GM12878 (cell line): ENCODE data around the gene PRKCE. TPM values are rescaled to one million over a fixed set of nuclear protein-coding genes. Genes with fewer than 3 reads are reported as not detected.

Experiments used
- BACH1 ChIP-seq: fragments of 450-650 bp; IDR thresholded peaks from 2 replicates; pipeline ENCODE4 v1.6.1; 2017; ENCODE audit warnings: mild to moderate bottlenecking, borderline replicate concordance
- BRCA1 ChIP-seq: IDR thresholded peaks from 2 replicates; pipeline ENCODE4 v1.6.1; 2011; ENCODE audit warnings: low read depth, low read length, improper control_type of control experiment
- ESRRA ChIP-seq: IDR thresholded peaks from 2 replicates; pipeline ENCODE4 v1.6.1; 2012; ENCODE audit warnings: mild to moderate bottlenecking, low read length, improper control_type of control experiment
- IKZF2 ChIP-seq, 2 experiments: fragments of 450-650 bp; IDR thresholded peaks; 2 replicates each; pipeline ENCODE4 v1.6.1; 2017; ENCODE audit warnings: mild to moderate bottlenecking in 2 of 2, moderate library complexity in 2 of 2
- NFXL1 ChIP-seq: fragments of 450-650 bp; IDR thresholded peaks from 2 replicates; pipeline ENCODE4 v1.6.1; 2017; ENCODE audit warnings: antibody characterized with exemption, mild to moderate bottlenecking, borderline replicate concordance
- RAD51 ChIP-seq: fragments of 450-650 bp; IDR thresholded peaks from 2 replicates; pipeline ENCODE4 v1.6.1; 2016; ENCODE audit warnings: moderate library complexity, mild to moderate bottlenecking, inconsistent platforms
- SREBF2 ChIP-seq: IDR thresholded peaks from 2 replicates; pipeline ENCODE4 v1.6.1; 2012; ENCODE audit warnings: mild to moderate bottlenecking, low read length
- TCF12 ChIP-seq: IDR thresholded peaks from 2 replicates; pipeline ENCODE4 v1.6.1; 2011; ENCODE audit warnings: low read depth, mild to moderate bottlenecking, low read length
- TCF7 ChIP-seq: IDR thresholded peaks from 2 replicates; pipeline ENCODE4 v1.6.1; 2014; ENCODE audit warnings: antibody characterized with exemption, borderline replicate concordance
- ZNF217 ChIP-seq: fragments of 450-650 bp; IDR thresholded peaks from 2 replicates; pipeline ENCODE4 v1.6.1; 2017; ENCODE audit warnings: antibody characterized with exemption, mild to moderate bottlenecking
- polyA plus RNA-seq, 11 experiments: library from polyadenylated mRNA; depleted of rRNA in 4 of 11; unstranded in 6 of 11; stranded (reverse) in 5 of 11; fragments of >200 nt; fragmentation: Nextera tagmentation in 4 of 11; fragmentation: Illumina TruSeq in 1 of 11; extraction: Ambion mirVana in 4 of 11; extraction: Trizol in 1 of 11; gene quantifications; 1 replicate in 1 of 11; 2 replicates in 10 of 11; pipeline versions ENCODE4 v1.2.1 to v1.2.3, GENCODE V29; 2011 to 2016; ENCODE audit warnings: inconsistent platforms in 2 of 11, missing spikeins in 2 of 11, low read depth in 1 of 11
- total RNA-seq, 4 experiments: library from RNA; depleted of rRNA in 3 of 4; stranded (reverse); fragments of >200 nt in 3 of 4; fragmentation: Illumina TruSeq in 1 of 4; extraction: Trizol in 1 of 4; gene quantifications; 2 replicates each; pipeline versions ENCODE4 v1.2.1 to v1.2.3, GENCODE V29; 2013 to 2021
- TF ChIP-seq, protein P1 (sequence below): IDR thresholded peaks from 2 replicates; pipeline ENCODE4 v1.6.1; 2011; ENCODE audit warnings: borderline replicate concordance, low read depth, mild to moderate bottlenecking, moderate library complexity, low read length; ENCODE audit not compliant: insufficient read depth, poor library complexity, severe bottlenecking
- TF ChIP-seq, protein P2 (sequence below): IDR thresholded peaks from 2 replicates; pipeline ENCODE4 v1.6.1; 2012; ENCODE audit warnings: improper control_type of control experiment, low read depth, low read length; ENCODE audit not compliant: insufficient replicate concordance
- TF ChIP-seq, protein P3 (sequence below): fragments of 450-650 bp; formaldehyde crosslinking; IDR thresholded peaks from 2 replicates; pipeline ENCODE4 v1.4.0; 2020; ENCODE audit warnings: mild to moderate bottlenecking, moderate library complexity
- TF ChIP-seq, protein P4 (sequence below): fragments of 450-650 bp; formaldehyde crosslinking; IDR thresholded peaks from 2 replicates; pipeline ENCODE4 v1.4.0; 2022; ENCODE audit warnings: mild to moderate bottlenecking, moderate library complexity
- TF ChIP-seq, protein P5 (sequence below): fragments of 450-650 bp; conservative IDR thresholded peaks from 2 replicates; pipeline ENCODE4 v1.6.1; 2017; ENCODE audit warnings: mild to moderate bottlenecking, moderate library complexity

Gene PRKCE
- total and polyA plus RNA-seq, 10 of the 15 experiments (the other 5 are each of a cell fraction or from before 2014, with no cell fraction given): 2.6 to 28.2 (median 11.3) TPM

DNA sequence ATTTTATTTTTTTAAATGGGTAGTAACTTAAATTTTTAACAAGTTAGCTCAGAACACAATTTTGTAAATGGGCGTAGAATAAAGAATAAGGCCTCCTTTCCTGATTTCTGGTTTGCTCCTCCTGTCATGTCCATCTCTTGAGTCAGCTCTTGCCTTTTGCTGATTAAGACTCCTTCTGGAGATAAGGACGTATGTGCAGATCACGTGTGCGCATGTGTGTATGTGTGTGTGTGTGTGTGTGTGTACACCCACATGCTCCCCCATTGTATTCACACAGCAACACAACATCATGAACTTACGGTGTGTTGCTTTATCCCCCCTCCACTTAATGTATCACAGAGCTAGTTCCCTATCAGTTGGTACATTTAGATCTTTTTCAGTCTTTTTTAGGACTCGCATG is 182.9 kb downstream of the PRKCE start (continued):
- TF ChIP-seq, protein P1, sequence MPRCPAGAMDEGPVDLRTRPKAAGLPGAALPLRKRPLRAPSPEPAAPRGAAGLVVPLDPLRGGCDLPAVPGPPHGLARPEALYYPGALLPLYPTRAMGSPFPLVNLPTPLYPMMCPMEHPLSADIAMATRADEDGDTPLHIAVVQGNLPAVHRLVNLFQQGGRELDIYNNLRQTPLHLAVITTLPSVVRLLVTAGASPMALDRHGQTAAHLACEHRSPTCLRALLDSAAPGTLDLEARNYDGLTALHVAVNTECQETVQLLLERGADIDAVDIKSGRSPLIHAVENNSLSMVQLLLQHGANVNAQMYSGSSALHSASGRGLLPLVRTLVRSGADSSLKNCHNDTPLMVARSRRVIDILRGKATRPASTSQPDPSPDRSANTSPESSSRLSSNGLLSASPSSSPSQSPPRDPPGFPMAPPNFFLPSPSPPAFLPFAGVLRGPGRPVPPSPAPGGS: no peak
- TF ChIP-seq RAD51 (0 out of 2 replicates have a peak, but pooled peaks have one; percentile 58), ESRRA (no peak), SREBF2 (no peak), IKZF2 (IDR thresholded peaks at IDR 0.05) (no peak), NFXL1 (no peak), TCF12 (no peak), BRCA1 (no peak), ZNF217 (no peak), BACH1 (peak; percentile 59; the same call in 1 of the 2 replicates), TCF7 (no peak)
- TF ChIP-seq, protein P2, sequence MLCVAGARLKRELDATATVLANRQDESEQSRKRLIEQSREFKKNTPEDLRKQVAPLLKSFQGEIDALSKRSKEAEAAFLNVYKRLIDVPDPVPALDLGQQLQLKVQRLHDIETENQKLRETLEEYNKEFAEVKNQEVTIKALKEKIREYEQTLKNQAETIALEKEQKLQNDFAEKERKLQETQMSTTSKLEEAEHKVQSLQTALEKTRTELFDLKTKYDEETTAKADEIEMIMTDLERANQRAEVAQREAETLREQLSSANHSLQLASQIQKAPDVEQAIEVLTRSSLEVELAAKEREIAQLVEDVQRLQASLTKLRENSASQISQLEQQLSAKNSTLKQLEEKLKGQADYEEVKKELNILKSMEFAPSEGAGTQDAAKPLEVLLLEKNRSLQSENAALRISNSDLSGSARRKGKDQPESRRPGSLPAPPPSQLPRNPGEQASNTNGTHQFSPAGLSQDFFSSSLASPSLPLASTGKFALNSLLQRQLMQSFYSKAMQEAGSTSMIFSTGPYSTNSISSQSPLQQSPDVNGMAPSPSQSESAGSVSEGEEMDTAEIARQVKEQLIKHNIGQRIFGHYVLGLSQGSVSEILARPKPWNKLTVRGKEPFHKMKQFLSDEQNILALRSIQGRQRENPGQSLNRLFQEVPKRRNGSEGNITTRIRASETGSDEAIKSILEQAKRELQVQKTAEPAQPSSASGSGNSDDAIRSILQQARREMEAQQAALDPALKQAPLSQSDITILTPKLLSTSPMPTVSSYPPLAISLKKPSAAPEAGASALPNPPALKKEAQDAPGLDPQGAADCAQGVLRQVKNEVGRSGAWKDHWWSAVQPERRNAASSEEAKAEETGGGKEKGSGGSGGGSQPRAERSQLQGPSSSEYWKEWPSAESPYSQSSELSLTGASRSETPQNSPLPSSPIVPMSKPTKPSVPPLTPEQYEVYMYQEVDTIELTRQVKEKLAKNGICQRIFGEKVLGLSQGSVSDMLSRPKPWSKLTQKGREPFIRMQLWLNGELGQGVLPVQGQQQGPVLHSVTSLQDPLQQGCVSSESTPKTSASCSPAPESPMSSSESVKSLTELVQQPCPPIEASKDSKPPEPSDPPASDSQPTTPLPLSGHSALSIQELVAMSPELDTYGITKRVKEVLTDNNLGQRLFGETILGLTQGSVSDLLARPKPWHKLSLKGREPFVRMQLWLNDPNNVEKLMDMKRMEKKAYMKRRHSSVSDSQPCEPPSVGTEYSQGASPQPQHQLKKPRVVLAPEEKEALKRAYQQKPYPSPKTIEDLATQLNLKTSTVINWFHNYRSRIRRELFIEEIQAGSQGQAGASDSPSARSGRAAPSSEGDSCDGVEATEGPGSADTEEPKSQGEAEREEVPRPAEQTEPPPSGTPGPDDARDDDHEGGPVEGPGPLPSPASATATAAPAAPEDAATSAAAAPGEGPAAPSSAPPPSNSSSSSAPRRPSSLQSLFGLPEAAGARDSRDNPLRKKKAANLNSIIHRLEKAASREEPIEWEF: no peak
- TF ChIP-seq, protein P3, sequence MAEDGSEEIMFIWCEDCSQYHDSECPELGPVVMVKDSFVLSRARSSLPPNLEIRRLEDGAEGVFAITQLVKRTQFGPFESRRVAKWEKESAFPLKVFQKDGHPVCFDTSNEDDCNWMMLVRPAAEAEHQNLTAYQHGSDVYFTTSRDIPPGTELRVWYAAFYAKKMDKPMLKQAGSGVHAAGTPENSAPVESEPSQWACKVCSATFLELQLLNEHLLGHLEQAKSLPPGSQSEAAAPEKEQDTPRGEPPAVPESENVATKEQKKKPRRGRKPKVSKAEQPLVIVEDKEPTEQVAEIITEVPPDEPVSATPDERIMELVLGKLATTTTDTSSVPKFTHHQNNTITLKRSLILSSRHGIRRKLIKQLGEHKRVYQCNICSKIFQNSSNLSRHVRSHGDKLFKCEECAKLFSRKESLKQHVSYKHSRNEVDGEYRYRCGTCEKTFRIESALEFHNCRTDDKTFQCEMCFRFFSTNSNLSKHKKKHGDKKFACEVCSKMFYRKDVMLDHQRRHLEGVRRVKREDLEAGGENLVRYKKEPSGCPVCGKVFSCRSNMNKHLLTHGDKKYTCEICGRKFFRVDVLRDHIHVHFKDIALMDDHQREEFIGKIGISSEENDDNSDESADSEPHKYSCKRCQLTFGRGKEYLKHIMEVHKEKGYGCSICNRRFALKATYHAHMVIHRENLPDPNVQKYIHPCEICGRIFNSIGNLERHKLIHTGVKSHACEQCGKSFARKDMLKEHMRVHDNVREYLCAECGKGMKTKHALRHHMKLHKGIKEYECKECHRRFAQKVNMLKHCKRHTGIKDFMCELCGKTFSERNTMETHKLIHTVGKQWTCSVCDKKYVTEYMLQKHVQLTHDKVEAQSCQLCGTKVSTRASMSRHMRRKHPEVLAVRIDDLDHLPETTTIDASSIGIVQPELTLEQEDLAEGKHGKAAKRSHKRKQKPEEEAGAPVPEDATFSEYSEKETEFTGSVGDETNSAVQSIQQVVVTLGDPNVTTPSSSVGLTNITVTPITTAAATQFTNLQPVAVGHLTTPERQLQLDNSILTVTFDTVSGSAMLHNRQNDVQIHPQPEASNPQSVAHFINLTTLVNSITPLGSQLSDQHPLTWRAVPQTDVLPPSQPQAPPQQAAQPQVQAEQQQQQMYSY (CRISPR knock-in tag): no peak
- TF ChIP-seq, protein P4, sequence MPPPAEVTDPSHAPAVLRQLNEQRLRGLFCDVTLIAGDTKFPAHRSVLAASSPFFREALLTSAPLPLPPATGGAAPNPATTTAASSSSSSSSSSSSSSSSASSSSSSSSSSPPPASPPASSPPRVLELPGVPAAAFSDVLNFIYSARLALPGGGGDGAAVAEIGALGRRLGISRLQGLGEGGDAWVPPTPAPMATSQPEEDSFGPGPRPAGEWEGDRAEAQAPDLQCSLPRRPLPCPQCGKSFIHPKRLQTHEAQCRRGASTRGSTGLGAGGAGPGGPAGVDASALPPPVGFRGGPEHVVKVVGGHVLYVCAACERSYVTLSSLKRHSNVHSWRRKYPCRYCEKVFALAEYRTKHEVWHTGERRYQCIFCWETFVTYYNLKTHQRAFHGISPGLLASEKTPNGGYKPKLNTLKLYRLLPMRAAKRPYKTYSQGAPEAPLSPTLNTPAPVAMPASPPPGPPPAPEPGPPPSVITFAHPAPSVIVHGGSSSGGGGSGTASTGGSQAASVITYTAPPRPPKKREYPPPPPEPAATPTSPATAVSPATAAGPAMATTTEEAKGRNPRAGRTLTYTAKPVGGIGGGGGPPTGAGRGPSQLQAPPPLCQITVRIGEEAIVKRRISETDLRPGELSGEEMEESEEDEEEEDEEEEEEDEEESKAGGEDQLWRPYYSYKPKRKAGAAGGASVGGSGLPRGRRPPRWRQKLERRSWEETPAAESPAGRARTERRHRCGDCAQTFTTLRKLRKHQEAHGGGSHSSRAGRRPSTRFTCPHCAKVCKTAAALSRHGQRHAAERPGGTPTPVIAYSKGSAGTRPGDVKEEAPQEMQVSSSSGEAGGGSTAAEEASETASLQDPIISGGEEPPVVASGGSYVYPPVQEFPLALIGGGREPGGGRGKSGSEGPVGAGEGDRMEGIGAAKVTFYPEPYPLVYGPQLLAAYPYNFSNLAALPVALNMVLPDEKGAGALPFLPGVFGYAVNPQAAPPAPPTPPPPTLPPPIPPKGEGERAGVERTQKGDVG (CRISPR knock-in tag): no peak
- TF ChIP-seq, protein P5, sequence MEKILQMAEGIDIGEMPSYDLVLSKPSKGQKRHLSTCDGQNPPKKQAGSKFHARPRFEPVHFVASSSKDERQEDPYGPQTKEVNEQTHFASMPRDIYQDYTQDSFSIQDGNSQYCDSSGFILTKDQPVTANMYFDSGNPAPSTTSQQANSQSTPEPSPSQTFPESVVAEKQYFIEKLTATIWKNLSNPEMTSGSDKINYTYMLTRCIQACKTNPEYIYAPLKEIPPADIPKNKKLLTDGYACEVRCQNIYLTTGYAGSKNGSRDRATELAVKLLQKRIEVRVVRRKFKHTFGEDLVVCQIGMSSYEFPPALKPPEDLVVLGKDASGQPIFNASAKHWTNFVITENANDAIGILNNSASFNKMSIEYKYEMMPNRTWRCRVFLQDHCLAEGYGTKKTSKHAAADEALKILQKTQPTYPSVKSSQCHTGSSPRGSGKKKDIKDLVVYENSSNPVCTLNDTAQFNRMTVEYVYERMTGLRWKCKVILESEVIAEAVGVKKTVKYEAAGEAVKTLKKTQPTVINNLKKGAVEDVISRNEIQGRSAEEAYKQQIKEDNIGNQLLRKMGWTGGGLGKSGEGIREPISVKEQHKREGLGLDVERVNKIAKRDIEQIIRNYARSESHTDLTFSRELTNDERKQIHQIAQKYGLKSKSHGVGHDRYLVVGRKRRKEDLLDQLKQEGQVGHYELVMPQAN: 0 out of 2 replicates have a peak, but pooled peaks have one; percentile 7
